Measurements from ENCODE around the gene IFITM5.
A peak's percentile ranks its signal among the peaks of the same experiment; 100 is the strongest.

Gene IFITM5

GRCh38 chr11:257766-258493 lies 41.4 kb downstream of the IFITM5 start:
- no peak for DNase-seq

DNA sequence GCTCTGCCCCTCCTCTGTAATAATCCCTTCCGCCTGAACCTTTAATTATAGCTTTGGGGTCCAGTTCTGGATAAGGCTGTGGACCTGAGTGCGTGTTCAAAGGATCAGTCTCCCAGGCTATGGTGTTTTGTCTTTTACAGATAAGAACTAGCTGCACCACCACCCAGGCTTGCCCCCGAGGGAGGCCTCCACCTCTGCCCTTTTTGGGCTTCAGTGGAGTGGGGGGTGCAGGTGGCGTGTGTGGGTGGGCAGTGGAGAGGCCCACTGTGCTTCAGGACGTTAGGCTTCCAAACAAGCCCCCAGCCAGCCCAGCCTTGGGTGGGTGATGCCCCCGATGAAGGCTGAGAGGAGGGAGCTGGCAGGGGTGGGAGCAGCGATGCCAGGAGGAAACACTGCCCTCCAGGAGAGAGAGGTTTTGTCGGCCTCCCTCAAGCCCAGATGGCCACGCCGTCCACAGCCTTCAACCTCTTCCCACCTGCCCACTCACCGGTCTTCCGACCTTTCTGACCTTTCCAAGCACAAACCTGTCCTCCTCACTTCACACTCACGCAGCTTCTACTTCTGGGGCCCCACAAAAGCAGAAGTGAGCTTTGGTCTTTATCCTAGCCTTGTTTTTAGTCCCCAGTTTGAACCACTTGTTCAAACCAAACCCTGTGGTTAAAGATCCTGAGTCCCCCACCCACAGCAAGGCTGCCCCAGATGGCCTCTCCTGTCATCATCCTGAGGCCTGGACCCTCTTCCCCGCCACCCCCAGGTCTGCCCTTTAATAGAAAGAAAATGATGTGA lies 42.2 kb downstream of the IFITM5 start:
- DNase-seq, result no peak

DNA sequence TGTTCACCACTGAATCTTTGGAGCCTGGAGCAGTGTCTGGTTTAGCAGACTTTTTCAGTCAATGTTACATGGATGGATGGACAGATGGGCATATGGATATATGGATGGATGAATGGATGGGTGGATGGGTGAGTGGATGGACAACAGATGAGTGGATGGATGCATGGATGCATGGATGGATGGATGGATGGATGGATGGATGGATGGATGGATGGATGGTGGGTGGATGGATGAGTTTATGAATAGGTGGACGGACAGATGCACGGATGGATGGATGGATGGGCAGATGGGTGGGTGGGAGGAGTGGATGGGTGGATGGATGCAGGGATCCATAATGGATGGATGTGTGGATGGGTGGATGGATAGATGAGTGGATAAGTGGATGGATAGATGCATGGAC lies 43.5 kb downstream of the IFITM5 start:
- DNase-seq, result no peak

- DNase-seq, result no peak
Observed at GRCh38 chr11:255176-255575, 44.1 kb downstream of the IFITM5 start.

GRCh38 chr11:253886-254270 lies 45.4 kb downstream of the IFITM5 start:
- DNase-seq, result no peak

- no peak for DNase-seq
Observed at GRCh38 chr11:253160-253885, 46.0 kb downstream of the IFITM5 start.

- no peak for DNase-seq
Observed at GRCh38 chr11:252666-253065, 46.7 kb downstream of the IFITM5 start.

DNA sequence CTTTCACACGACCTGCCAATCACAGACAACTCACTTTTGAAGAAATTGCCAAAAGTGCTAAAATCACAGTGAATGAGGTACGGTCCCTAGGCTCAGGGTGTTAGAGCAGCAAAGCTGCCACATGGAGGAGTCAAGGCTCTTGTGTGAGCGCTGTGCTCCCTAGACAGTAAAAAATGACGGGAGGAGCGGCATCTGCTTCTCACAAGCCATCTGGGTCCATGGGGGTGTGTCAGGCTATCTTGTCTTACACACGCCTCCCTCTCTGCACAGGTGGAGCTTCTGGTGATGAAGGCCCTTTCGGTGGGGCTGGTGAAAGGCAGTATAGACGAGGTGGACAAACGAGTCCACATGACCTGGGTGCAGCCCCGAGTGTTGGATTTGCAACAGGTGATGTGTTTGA lies 47.8 kb downstream of the IFITM5 start:
- DNase-seq, result no peak

DNA sequence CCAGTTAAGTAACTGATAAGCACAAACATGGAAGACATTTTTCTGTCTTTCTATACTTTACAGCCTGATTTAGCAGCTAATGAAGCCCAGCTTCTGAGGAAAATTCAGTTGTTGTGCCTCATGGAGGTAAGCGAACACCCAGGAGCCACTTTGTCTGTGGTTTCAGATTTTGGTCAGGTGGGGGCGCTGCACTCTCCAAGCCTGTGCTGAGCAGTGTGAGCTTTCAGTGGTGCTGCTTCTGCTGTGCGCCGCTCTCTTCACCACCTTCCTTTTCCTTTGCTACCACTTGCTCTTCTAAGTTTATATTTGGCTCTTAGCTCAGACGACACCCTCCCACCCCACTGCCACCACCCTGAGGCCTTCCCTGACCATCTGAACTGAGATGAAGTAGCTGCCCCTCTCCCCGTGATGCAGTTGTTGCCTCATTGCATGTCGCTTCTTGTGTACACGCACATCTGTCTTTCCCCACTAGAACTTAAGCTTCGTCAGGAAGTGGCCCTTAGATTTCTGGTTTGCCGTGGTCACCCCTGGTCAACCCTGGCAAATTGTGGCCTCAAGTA lies 48.5 kb downstream of the IFITM5 start:
- DNase-seq, result peak; percentile 36 to 64 (median 52)

GRCh38 chr11:250274-250673 lies 49.1 kb downstream of the IFITM5 start:
- no peak for DNase-seq

GRCh38 chr11:249062-249461 lies 50.3 kb downstream of the IFITM5 start:
- DNase-seq, result no peak

Data from activated CD4-positive, CD25-positive, alpha-beta regulatory T cell (primary cell).